CD14-positive monocyte (primary cell): ENCODE data around the gene HPS3. TPM values are rescaled to one million over a fixed set of nuclear protein-coding genes. Genes with fewer than 3 reads are reported as not detected.

ENCODE experiments used
- DNase-seq, 3 donors: peaks; one replicate each; pipeline ENCODE4 v3.0.0-alpha.2; 2011 to 2022
- H2AFZ ChIP-seq: 2 replicates; pipeline ENCODE4 v1.6.0; 2012; ENCODE audit warnings: mild to moderate bottlenecking, low read depth, low read length, inconsistent platforms; ENCODE audit not compliant: insufficient read depth, poor library complexity, severe bottlenecking
- H3K27ac ChIP-seq, 2 donors: 1 replicate in 1 of 2; 2 replicates in 1 of 2; pipeline ENCODE4 v1.5.1; 2012 to 2013; ENCODE audit warnings: low read length in 2 of 2, control low read depth in 1 of 2, inconsistent platforms in 1 of 2, low read depth in 1 of 2, mild to moderate bottlenecking in 1 of 2
- H3K27me3 ChIP-seq, 2 donors: one replicate each; pipeline versions ENCODE4 v1.6.0 to v1.6.1; 2011 to 2013; ENCODE audit warnings: low read length in 2 of 2; ENCODE audit not compliant: control insufficient read depth in 2 of 2, insufficient read depth in 2 of 2
- H3K36me3 ChIP-seq, 2 donors: replicated peaks in 1 of 2; 1 replicate in 1 of 2; 2 replicates in 1 of 2; pipeline versions ENCODE4 v1.5.1 to v1.6.1; 2012 to 2013; ENCODE audit warnings: low read length in 2 of 2, control low read depth in 1 of 2, inconsistent platforms in 1 of 2, mild to moderate bottlenecking in 1 of 2; ENCODE audit not compliant: insufficient read depth in 2 of 2, control insufficient read depth in 1 of 2
- H3K4me1 ChIP-seq, 2 donors: 1 replicate in 1 of 2; 2 replicates in 1 of 2; pipeline versions ENCODE4 v1.5.1 to v1.6.1; 2012 to 2013; ENCODE audit warnings: low read length in 2 of 2, control low read depth in 1 of 2, inconsistent platforms in 1 of 2, mild to moderate bottlenecking in 1 of 2, moderate library complexity in 1 of 2; ENCODE audit not compliant: insufficient read depth in 2 of 2, control insufficient read depth in 1 of 2
- H3K4me2 ChIP-seq: replicated peaks from 2 replicates; pipeline ENCODE3; 2012; ENCODE audit warnings: low read length, moderate library complexity, mild to moderate bottlenecking; ENCODE audit not compliant: poor library complexity, severe bottlenecking; ENCODE audit errors: extremely low read depth
- H3K4me3 ChIP-seq, 3 experiments: fragments of 200-600 bp in 1 of 3; sonication (generic) in 1 of 3; replicated peaks in 1 of 3; 1 replicate in 2 of 3; 2 replicates in 1 of 3; pipeline ENCODE4 v1.5.1; 2011 to 2013; ENCODE audit warnings: low read length in 3 of 3, mild to moderate bottlenecking in 3 of 3, control low read depth in 2 of 3, low read depth in 2 of 3, inconsistent platforms in 1 of 3, moderate library complexity in 1 of 3
- H3K79me2 ChIP-seq: 2 replicates; pipeline ENCODE4 v1.6.0; 2012; ENCODE audit warnings: mild to moderate bottlenecking, control low read depth, inconsistent platforms, low read length, moderate library complexity; ENCODE audit not compliant: insufficient read depth
- H3K9ac ChIP-seq: 2 replicates; pipeline ENCODE4 v1.6.0; 2017; ENCODE audit warnings: low read length, mild to moderate bottlenecking; ENCODE audit not compliant: insufficient read depth, poor library complexity, severe bottlenecking
- H3K9me3 ChIP-seq, 2 donors: replicated peaks in 1 of 2; 1 replicate in 1 of 2; 2 replicates in 1 of 2; pipeline versions ENCODE4 v1.5.1 to v1.6.1; 2012 to 2013; ENCODE audit warnings: low read length in 2 of 2, control low read depth in 1 of 2; ENCODE audit not compliant: control insufficient read depth in 1 of 2, insufficient read depth in 1 of 2
- H4K20me1 ChIP-seq: 2 replicates; pipeline ENCODE4 v1.6.0; 2012; ENCODE audit warnings: mild to moderate bottlenecking, low read length, control low read depth, moderate library complexity; ENCODE audit not compliant: insufficient read depth
- H3K27ac Mint-ChIP-seq, 7 donors: one replicate each; pipeline ENCODE4 v1.8.0; 2020; ENCODE audit warnings: mild to moderate bottlenecking in 7 of 7, mixed read lengths in 7 of 7, moderate library complexity in 6 of 7, inconsistent platforms in 2 of 7
- H3K27me3 Mint-ChIP-seq, 3 donors: one replicate each; pipeline ENCODE4 v1.8.0; 2021 to 2022; ENCODE audit warnings: low read depth in 3 of 3, mild to moderate bottlenecking in 3 of 3, mixed read lengths in 3 of 3, moderate library complexity in 3 of 3, inconsistent platforms in 1 of 3
- H3K36me3 Mint-ChIP-seq, 2 donors: one replicate each; pipeline ENCODE4 v1.8.0; 2020; ENCODE audit warnings: mixed read lengths in 2 of 2, inconsistent platforms in 1 of 2, mild to moderate bottlenecking in 1 of 2
- H3K4me1 Mint-ChIP-seq: one replicate; pipeline ENCODE4 v1.8.0; 2020; ENCODE audit warnings: mild to moderate bottlenecking, mixed read lengths
- H3K4me3 Mint-ChIP-seq, 2 donors: one replicate each; pipeline ENCODE4 v1.8.0; 2020; ENCODE audit warnings: mild to moderate bottlenecking in 2 of 2, mixed read lengths in 2 of 2, moderate library complexity in 1 of 2
- H3K9me3 Mint-ChIP-seq, 7 donors: one replicate each; pipeline ENCODE4 v1.8.0; 2020 to 2022; ENCODE audit warnings: mixed read lengths in 7 of 7, mild to moderate bottlenecking in 6 of 7, moderate library complexity in 6 of 7, inconsistent platforms in 2 of 7
- CTCF ChIP-seq: fragments of 200-600 bp; IDR thresholded peaks from one replicate; pipeline ENCODE4 v1.8.0; 2022; ENCODE audit warnings: antibody characterized with exemption, mild to moderate bottlenecking
- WGBS: methylation state at CpG from one replicate; pipeline ENCODE4 v1.1.5; 2013; ENCODE audit warnings: missing lambda C conversion rate; ENCODE audit not compliant: insufficient coverage; 5-methylcytosine and 5-hydroxymethylcytosine counted together
- intact Hi-C, 2 donors: fragments of 100-400 bp; cut with micrococcal nuclease; formaldehyde crosslinking; loops; one replicate each; pipeline versions ENCODE4 v1.15.0 to v1.15.1; 2023
- polyA plus RNA-seq, 3 donors: library from polyadenylated mRNA; depleted of rRNA in 1 of 3; unstranded in 2 of 3; stranded (reverse) in 1 of 3; fragments of 300-500 nt in 2 of 3; fragments of >200 nt in 1 of 3; fragmentation: Illumina TruSeq in 2 of 3; gene quantifications; 1 replicate in 2 of 3; 2 replicates in 1 of 3; pipeline ENCODE4 v1.2.3, GENCODE V29; 2012 to 2021

Gene HPS3
- polyA plus RNA-seq, 3 donors: 20.8 to 35.8 (median 34.8) TPM

GRCh38 chr3:149174901-149175300 is 45.5 kb downstream of the HPS3 start:
- TF ChIP-seq CTCF: no peak
- H3K4me3 ChIP-seq: no peak overlapping the region
- peaks cover 53 to 74% of the 10 kb centered on the region in 2 donors for H3K36me3 Mint-ChIP-seq
- H4K20me1 ChIP-seq: no peaks in the 10 kb centered on the region
- H3K36me3 ChIP-seq: peaks cover 53 to 100% of the 10 kb centered on the region in 2 donors
- intact Hi-C loops: no loop called here
- H3K4me3 Mint-ChIP-seq: no peak overlapping the region
- no peak overlapping the region for H2AFZ ChIP-seq
- no peaks in the 10 kb centered on the region for H3K4me1 ChIP-seq
- no peaks in the 10 kb centered on the region for H3K9me3 ChIP-seq
- no peak overlapping the region for H3K4me2 ChIP-seq
- H3K27ac ChIP-seq: no peak overlapping the region
- no peak for DNase-seq
- H3K9ac ChIP-seq: no peak overlapping the region
- no peaks in the 10 kb centered on the region for H3K79me2 ChIP-seq
- H3K27me3 ChIP-seq: no peaks in the 10 kb centered on the region
- H3K4me1 Mint-ChIP-seq: no peaks in the 10 kb centered on the region
- H3K27me3 Mint-ChIP-seq: peaks cover 0 to 2% (median 0%) of the 10 kb centered on the region in 3 donors
- H3K9me3 Mint-ChIP-seq: no peaks in the 10 kb centered on the region
- no peak overlapping the region for H3K27ac Mint-ChIP-seq
- no CpG with 5 or more reads among the region's 3 CpGs for WGBS

- no CpG with 5 or more reads among the region's 1 CpG for WGBS
- H3K9me3 ChIP-seq: no peaks in the 10 kb centered on the region
- H3K27ac Mint-ChIP-seq: no peak overlapping the region
- no peak overlapping the region for H3K27ac ChIP-seq
- peaks cover 43 to 53% of the 10 kb centered on the region in 2 donors for H3K36me3 Mint-ChIP-seq
- peaks cover 44 to 90% of the 10 kb centered on the region in 2 donors for H3K36me3 ChIP-seq
- no peak overlapping the region for H2AFZ ChIP-seq
- TF ChIP-seq CTCF: no peak
- no peaks in the 10 kb centered on the region for H3K79me2 ChIP-seq
- H3K4me2 ChIP-seq: no peak overlapping the region
- intact Hi-C loops: no loop called here
- no peaks in the 10 kb centered on the region for H3K9me3 Mint-ChIP-seq
- peaks cover 0 to 2% (median 0%) of the 10 kb centered on the region in 3 donors for H3K27me3 Mint-ChIP-seq
- DNase-seq: no peak
- H3K9ac ChIP-seq: no peak overlapping the region
- peaks cover 0 to 6% of the 10 kb centered on the region in 2 donors for H3K4me1 ChIP-seq
- no peaks in the 10 kb centered on the region for H3K27me3 ChIP-seq
- no peaks in the 10 kb centered on the region for H4K20me1 ChIP-seq
- H3K4me3 ChIP-seq: no peak overlapping the region
- H3K4me1 Mint-ChIP-seq: no peaks in the 10 kb centered on the region
- no peak overlapping the region for H3K4me3 Mint-ChIP-seq
Observed at GRCh38 chr3:149177122-149177521, 47.7 kb downstream of the HPS3 start.
